ENCODE data around the gene ERMN.

- TF ChIP-seq EZH2 (IDR thresholded peaks at IDR 0.05; ENCODE audit: insufficient read depth, poor library complexity, severe bottlenecking) (no peak), EZH2phosphoT487 (IDR thresholded peaks at IDR 0.05; ENCODE audit: insufficient read depth, low read depth) (no peak)
Observed at GRCh38 chr2:157287160-157287559, 38.5 kb downstream of the ERMN start.
